Parathyroid adenoma (tissue), 2 donors: ENCODE measurements around the gene PCDHGC5.

ENCODE experiments used
- H2AFZ ChIP-seq: fragments of 300-600 bp; sonication (generic); one replicate; pipeline ENCODE4 v1.7.0; 2017; ENCODE audit warnings: antibody characterized with exemption, mild to moderate bottlenecking
- H3K27ac ChIP-seq: fragments of 300-600 bp; sonication (generic); one replicate; pipeline ENCODE4 v1.7.0; 2017
- H3K27me3 ChIP-seq: fragments of 300-600 bp; sonication (generic); one replicate; pipeline ENCODE4 v1.7.0; 2017; ENCODE audit warnings: low read length; ENCODE audit not compliant: control insufficient read depth, insufficient read depth
- H3K36me3 ChIP-seq: fragments of 300-600 bp; sonication (generic); one replicate; pipeline ENCODE4 v1.7.0; 2017; ENCODE audit warnings: low read length; ENCODE audit not compliant: control insufficient read depth, insufficient read depth
- H3K4me1 ChIP-seq: fragments of 300-600 bp; sonication (generic); one replicate; pipeline ENCODE4 v1.7.0; 2017; ENCODE audit warnings: control low read depth
- H3K4me2 ChIP-seq: fragments of 300-600 bp; sonication (generic); one replicate; pipeline ENCODE4 v1.7.0; 2017; ENCODE audit warnings: low read length
- H3K4me3 ChIP-seq: fragments of 300-600 bp; sonication (generic); one replicate; pipeline ENCODE4 v1.7.0; 2017; ENCODE audit warnings: low read depth, low read length
- H3K79me2 ChIP-seq: fragments of 300-600 bp; sonication (generic); one replicate; pipeline ENCODE4 v1.7.0; 2017; ENCODE audit warnings: control low read depth
- H3K9ac ChIP-seq: fragments of 300-600 bp; sonication (generic); one replicate; pipeline ENCODE4 v1.7.0; 2017; ENCODE audit warnings: mild to moderate bottlenecking
- H3K9me3 ChIP-seq: fragments of 300-600 bp; sonication (generic); one replicate; pipeline ENCODE4 v1.7.0; 2017; ENCODE audit warnings: low read length; ENCODE audit not compliant: control insufficient read depth
- CTCF ChIP-seq: fragments of 300-600 bp; sonication (generic); IDR thresholded peaks from one replicate; pipeline ENCODE4 v1.7.0; 2017; ENCODE audit warnings: antibody characterized with exemption, mild to moderate bottlenecking
- donor health status: primary hyperparathyroidism.

PCDHGC5 gene

GRCh38 chr5:141513627-141514329 lies 24.9 kb downstream of the PCDHGC5 start:
- H3K27ac ChIP-seq = peak overlapping the region; percentile 99
- no peak for TF ChIP-seq CTCF
- peak overlapping the region; percentile 64 for H3K9ac ChIP-seq
- no peaks in the 10 kb centered on the region for H3K36me3 ChIP-seq
- H3K79me2 ChIP-seq = peaks cover 5% of the 10 kb centered on the region
- peak overlapping the region; percentile 71 for H3K4me3 ChIP-seq
- no peaks in the 10 kb centered on the region for H3K27me3 ChIP-seq
- H3K4me1 ChIP-seq = peaks cover 46% of the 10 kb centered on the region
- no peaks in the 10 kb centered on the region for H3K9me3 ChIP-seq
- peak overlapping the region; percentile 81 for H2AFZ ChIP-seq
- peak overlapping the region; percentile 80 for H3K4me2 ChIP-seq

- peaks cover 5% of the 10 kb centered on the region for H3K79me2 ChIP-seq
- peaks cover 46% of the 10 kb centered on the region for H3K4me1 ChIP-seq
- peak overlapping the region; percentile 81 for H2AFZ ChIP-seq
- TF ChIP-seq CTCF = no peak
- no peaks in the 10 kb centered on the region for H3K36me3 ChIP-seq
- peak overlapping the region; percentile 80 for H3K4me2 ChIP-seq
- no peaks in the 10 kb centered on the region for H3K9me3 ChIP-seq
- no peaks in the 10 kb centered on the region for H3K27me3 ChIP-seq
- H3K4me3 ChIP-seq = peak overlapping the region; percentile 71
- no peak overlapping the region for H3K9ac ChIP-seq
- peak overlapping the region; percentile 99 for H3K27ac ChIP-seq
Measured at GRCh38 chr5:141514330-141515133, 25.7 kb downstream of the PCDHGC5 start.

GRCh38 chr5:141515141-141515540 lies 26.3 kb downstream of the PCDHGC5 start:
- H3K27ac ChIP-seq = peak overlapping the region; percentile 99
- no peaks in the 10 kb centered on the region for H3K9me3 ChIP-seq
- no peak overlapping the region for H2AFZ ChIP-seq
- no peak for TF ChIP-seq CTCF
- peaks cover 46% of the 10 kb centered on the region for H3K4me1 ChIP-seq
- peak overlapping the region; percentile 3 for H3K4me3 ChIP-seq
- no peak overlapping the region for H3K9ac ChIP-seq
- no peak overlapping the region for H3K4me2 ChIP-seq
- no peaks in the 10 kb centered on the region for H3K27me3 ChIP-seq
- peaks cover 5% of the 10 kb centered on the region for H3K79me2 ChIP-seq
- H3K36me3 ChIP-seq = no peaks in the 10 kb centered on the region

GRCh38 chr5:141515946-141516671 lies 27.2 kb downstream of the PCDHGC5 start:
- Histone ChIP-seq H3K4me1 (peaks cover 49% of the 10 kb centered on the region), H3K9ac (no peak overlapping the region)

More at GRCh38 chr5:141515946-141516671, 27.2 kb downstream of the PCDHGC5 start:
- H3K4me3 ChIP-seq = no peak overlapping the region
- H3K27me3 ChIP-seq = no peaks in the 10 kb centered on the region
- no peaks in the 10 kb centered on the region for H3K36me3 ChIP-seq
- H3K79me2 ChIP-seq = peaks cover 5% of the 10 kb centered on the region
- no peak overlapping the region for H3K4me2 ChIP-seq
- no peaks in the 10 kb centered on the region for H3K9me3 ChIP-seq
- no peak overlapping the region for H2AFZ ChIP-seq
- no peak for TF ChIP-seq CTCF
- H3K27ac ChIP-seq = peak overlapping the region; percentile 99
